ENCODE data around the gene SLAMF1. TPM values are rescaled to one million over a fixed set of nuclear protein-coding genes. Genes with fewer than 3 reads are reported as not detected.
A peak's percentile ranks its signal among the peaks of the same experiment; 100 is the strongest.

The SLAMF1 gene
- total and polyA plus RNA-seq, 2 donors (not counting 1 experiment from before 2014, with no cell fraction given): 20.7 to 42.3 TPM

- ChIA-PET CTCF (no interaction called here), POLR2A (no interaction called here)
- WGBS (ENCODE audit: insufficient coverage): no CpG with 5 or more reads among the region's 2 CpGs
- Mint-ChIP-seq H3K9me3 (ENCODE audit: insufficient read depth) (peaks cover 4% of the 10 kb centered on the region), H3K27me3 (no peaks in the 10 kb centered on the region), H3K4me1 (peaks cover 34% of the 10 kb centered on the region), H3K27ac (no peak overlapping the region), H3K4me3 (no peak overlapping the region)
- Histone ChIP-seq H4K20me1 (ENCODE audit: control insufficient read depth, insufficient read depth, low read length, poor library complexity, severe bottlenecking) (no peaks in the 10 kb centered on the region), H3K4me2 (replicated peaks; ENCODE audit: low read depth, low read length, poor library complexity, severe bottlenecking) (no peak overlapping the region), H3K4me3 (ENCODE audit: control extremely low read depth in 1 of 5, extremely low read depth in 1 of 5, insufficient read depth in 1 of 5, low read depth in 2 of 5, low read length in 4 of 5) (no peak overlapping the region), H3K9me3 (ENCODE audit: control extremely low read depth in 1 of 3, control insufficient read depth in 2 of 3, insufficient read depth in 1 of 3, low read length in 2 of 3) (no peaks in the 10 kb centered on the region), H3K36me3 (replicated peaks in 1 of 2; ENCODE audit: control extremely low read depth in 1 of 2, control insufficient read depth in 1 of 2, extremely low read depth in 1 of 2, insufficient read depth in 2 of 2, low read length in 1 of 2) (no peaks in the 10 kb centered on the region), H3K4me1 (ENCODE audit: control insufficient read depth in 2 of 2, insufficient read depth in 2 of 2, low read length in 2 of 2) (peaks cover 24 to 26% of the 10 kb centered on the region in 2 donors), H3K9ac (ENCODE audit: low read length) (no peak overlapping the region), H3K27me3 (replicated peaks in 1 of 4; ENCODE audit: control extremely low read depth in 1 of 4, control insufficient read depth in 3 of 4, insufficient read depth in 4 of 4, low read length in 3 of 4) (no peaks in the 10 kb centered on the region), H3K27ac (ENCODE audit: low read length in 2 of 2) (no peak overlapping the region), H2AFZ (ENCODE audit: insufficient read depth, low read depth, low read length, poor library complexity, severe bottlenecking) (no peak overlapping the region), H3K79me2 (ENCODE audit: control insufficient read depth, insufficient read depth, low read length) (peaks cover 32% of the 10 kb centered on the region)
- intact Hi-C loops (cut with micrococcal nuclease): no loop called here
- no peak for DNase-seq
- no peak for ATAC-seq (ENCODE audit: low read depth)
- no peak for TF ChIP-seq CTCF (IDR thresholded peaks at IDR 0.05)
- TF ChIP-seq EZH2 (IDR thresholded peaks at IDR 0.05; ENCODE audit: borderline replicate concordance, insufficient read depth, low read depth, low read length, poor library complexity, severe bottlenecking): no peak
Observed at GRCh38 chr1:160581961-160582360, 64.9 kb downstream of the SLAMF1 start.

GRCh38 chr1:160580221-160580812, 66.5 kb downstream of the SLAMF1 start:
- no peak overlapping the region for H3K4me2 ChIP-seq (replicated peaks; ENCODE audit: low read depth, low read length, poor library complexity, severe bottlenecking)
- ATAC-seq (ENCODE audit: low read depth) (no peak), DNase-seq (no peak)
- H3K9me3 Mint-ChIP-seq (ENCODE audit: insufficient read depth): peaks cover 4% of the 10 kb centered on the region
- WGBS (ENCODE audit: insufficient coverage): no CpG with 5 or more reads among the region's 1 CpG
- TF ChIP-seq CTCF (IDR thresholded peaks at IDR 0.05) (no peak), EZH2 (IDR thresholded peaks at IDR 0.05; ENCODE audit: borderline replicate concordance, insufficient read depth, low read depth, low read length, poor library complexity, severe bottlenecking) (no peak)
- no peaks in the 10 kb centered on the region for H3K36me3 ChIP-seq (replicated peaks in 1 of 2; ENCODE audit: control extremely low read depth in 1 of 2, control insufficient read depth in 1 of 2, extremely low read depth in 1 of 2, insufficient read depth in 2 of 2, low read length in 1 of 2)
- peaks cover 49% of the 10 kb centered on the region for H3K4me1 Mint-ChIP-seq
- H3K9me3 ChIP-seq (ENCODE audit: control extremely low read depth in 1 of 3, control insufficient read depth in 2 of 3, insufficient read depth in 1 of 3, low read length in 2 of 3): no peaks in the 10 kb centered on the region
- H3K27me3 Mint-ChIP-seq: no peaks in the 10 kb centered on the region
- H3K4me1 ChIP-seq (ENCODE audit: control insufficient read depth in 2 of 2, insufficient read depth in 2 of 2, low read length in 2 of 2): peaks cover 39 to 43% of the 10 kb centered on the region in 2 donors
- ChIA-PET POLR2A (interaction anchor here (1.3 kb wide), 1 partner anchor 116 kb away, joined by 3 read pairs; no protein-coding TSS in a partner anchor), CTCF (interaction anchor here (0.9 to 3.4 kb wide), 6 partner anchors 17 to 31 kb away, joined by 3 to 11 read pairs (median 4); no protein-coding TSS in a partner anchor)
- H3K27me3 ChIP-seq (replicated peaks in 1 of 4; ENCODE audit: control extremely low read depth in 1 of 4, control insufficient read depth in 3 of 4, insufficient read depth in 4 of 4, low read length in 3 of 4): no peaks in the 10 kb centered on the region
- no peak overlapping the region for H3K9ac ChIP-seq (ENCODE audit: low read length)
- peak overlapping the region; percentile 23 for H3K27ac Mint-ChIP-seq
- intact Hi-C loops (cut with micrococcal nuclease): no loop called here
- peaks cover 48% of the 10 kb centered on the region for H3K79me2 ChIP-seq (ENCODE audit: control insufficient read depth, insufficient read depth, low read length)
- H2AFZ ChIP-seq (ENCODE audit: insufficient read depth, low read depth, low read length, poor library complexity, severe bottlenecking): peak overlapping the region; percentile 26
- H4K20me1 ChIP-seq (ENCODE audit: control insufficient read depth, insufficient read depth, low read length, poor library complexity, severe bottlenecking): no peaks in the 10 kb centered on the region
- no peak overlapping the region for H3K4me3 ChIP-seq (ENCODE audit: control extremely low read depth in 1 of 5, extremely low read depth in 1 of 5, insufficient read depth in 1 of 5, low read depth in 2 of 5, low read length in 4 of 5)
- no peak overlapping the region for H3K27ac ChIP-seq (ENCODE audit: low read length in 2 of 2)
- peak overlapping the region; percentile 10 for H3K4me3 Mint-ChIP-seq
